HG02678 (cell line): Measurements from ENCODE around the gene RUNX1.

Experiments
- ATAC-seq: cut with Tn5 transposase; IDR thresholded peaks from one replicate; pipeline ENCODE4 v1.9.1; 2021; ENCODE audit warnings: mild to moderate bottlenecking, moderate library complexity; ENCODE audit not compliant: unreplicated experiment

The RUNX1 gene

DNA sequence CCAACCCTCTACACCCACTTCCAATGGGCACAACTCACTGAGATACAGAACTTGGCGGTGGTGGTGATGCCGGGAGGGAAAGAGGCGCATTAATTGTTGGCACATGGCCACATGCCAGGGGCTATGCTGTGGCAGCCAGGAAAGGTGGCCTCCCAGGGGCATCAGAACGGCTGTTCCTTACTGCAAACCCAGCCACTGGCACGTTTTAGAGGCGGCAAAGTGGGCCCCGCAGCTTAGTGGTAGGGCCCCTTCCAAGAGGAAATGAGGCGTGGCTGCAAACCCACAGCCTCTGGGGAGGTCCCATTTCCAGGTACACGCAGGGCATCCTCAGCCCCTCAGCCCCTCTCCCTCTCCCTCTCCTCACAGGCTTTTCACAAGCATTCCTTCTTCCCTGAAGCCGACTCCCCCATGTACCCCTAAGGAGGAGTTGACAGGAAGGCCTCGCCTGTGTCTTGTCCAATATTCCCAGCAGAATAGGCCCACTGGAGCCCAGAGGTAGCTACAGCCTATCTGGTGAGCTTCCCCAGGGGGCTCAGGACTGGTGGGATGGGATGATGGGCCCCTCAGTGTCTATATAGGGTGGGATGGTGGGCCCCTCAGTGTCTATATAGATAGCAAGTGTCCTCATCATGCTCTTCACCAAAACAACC is 214.1 kb downstream of the RUNX1 start:
- ATAC-seq: no peak

DNA sequence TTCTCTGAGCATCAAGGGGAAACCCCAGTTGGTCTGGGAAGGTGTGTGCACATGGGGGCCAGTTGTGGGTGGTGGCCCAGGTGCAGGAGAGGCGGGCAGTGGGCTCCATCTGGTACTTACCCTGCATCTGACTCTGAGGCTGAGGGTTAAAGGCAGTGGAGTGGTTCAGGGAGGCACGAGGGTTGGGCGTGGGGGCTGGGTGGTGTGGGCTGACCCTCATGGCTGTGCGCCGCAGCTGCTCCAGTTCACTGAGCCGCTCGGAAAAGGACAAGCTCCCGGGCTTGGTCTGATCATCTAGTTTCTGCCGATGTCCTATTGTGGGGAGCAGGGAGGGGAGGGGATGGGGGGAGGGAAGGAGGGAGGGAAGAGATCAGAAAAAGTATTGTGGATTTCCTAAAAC is 214.8 kb downstream of the RUNX1 start:
- no peak for ATAC-seq

DNA sequence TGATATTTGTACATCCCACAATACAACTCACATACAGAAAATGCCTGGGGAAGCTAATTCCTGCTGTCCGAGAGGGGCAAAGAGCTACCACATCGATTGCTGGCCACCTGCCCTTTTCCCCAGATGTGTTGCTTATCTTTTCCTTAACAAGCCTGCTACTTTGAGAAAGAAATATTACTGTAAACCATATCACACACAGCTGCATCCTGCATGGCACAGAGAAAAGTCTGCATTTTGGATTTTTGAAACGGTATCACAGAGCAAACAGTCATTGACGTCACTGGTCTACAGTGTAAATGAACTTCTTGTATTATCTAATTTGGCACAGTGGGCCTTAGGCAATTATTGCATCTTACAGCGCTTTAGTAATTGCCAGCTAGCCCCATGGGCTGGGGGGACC is 215.6 kb downstream of the RUNX1 start:
- ATAC-seq: no peak

DNA sequence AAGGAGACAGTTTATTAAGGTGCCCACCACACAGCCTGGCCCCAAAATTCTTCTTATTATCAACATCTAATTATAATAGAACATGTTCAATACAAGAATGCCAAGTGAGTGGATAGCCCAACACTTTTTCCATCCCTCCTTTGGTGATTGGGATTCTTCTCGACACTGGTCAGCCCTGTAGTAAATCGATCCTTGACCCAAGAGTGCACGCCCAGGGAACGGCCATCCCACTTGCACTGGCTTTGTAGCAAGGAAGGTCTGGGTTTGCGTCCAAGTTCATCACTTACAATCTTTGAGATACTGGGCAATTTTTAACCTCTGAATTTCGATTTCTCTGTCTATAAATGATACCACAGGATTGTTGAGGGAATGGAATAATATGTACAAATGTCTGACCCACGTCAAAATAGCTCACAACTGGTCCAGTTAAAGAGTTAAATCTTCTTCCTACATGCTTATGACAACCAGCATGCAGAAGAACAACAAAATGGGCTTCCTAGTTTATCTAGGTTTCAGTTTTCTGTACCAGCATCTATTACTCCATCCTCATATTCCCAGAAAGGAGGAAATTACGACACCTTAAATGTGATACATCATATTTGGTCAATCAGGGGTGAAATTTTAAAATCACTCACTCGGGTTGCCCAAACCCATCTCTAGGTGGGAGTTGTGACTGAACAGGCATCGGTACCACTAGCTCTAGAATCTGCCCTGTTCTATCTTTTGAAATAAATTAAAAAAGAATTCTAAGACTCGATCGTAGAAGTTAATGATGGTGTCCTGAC is 218.5 kb downstream of the RUNX1 start:
- ATAC-seq: no peak

DNA sequence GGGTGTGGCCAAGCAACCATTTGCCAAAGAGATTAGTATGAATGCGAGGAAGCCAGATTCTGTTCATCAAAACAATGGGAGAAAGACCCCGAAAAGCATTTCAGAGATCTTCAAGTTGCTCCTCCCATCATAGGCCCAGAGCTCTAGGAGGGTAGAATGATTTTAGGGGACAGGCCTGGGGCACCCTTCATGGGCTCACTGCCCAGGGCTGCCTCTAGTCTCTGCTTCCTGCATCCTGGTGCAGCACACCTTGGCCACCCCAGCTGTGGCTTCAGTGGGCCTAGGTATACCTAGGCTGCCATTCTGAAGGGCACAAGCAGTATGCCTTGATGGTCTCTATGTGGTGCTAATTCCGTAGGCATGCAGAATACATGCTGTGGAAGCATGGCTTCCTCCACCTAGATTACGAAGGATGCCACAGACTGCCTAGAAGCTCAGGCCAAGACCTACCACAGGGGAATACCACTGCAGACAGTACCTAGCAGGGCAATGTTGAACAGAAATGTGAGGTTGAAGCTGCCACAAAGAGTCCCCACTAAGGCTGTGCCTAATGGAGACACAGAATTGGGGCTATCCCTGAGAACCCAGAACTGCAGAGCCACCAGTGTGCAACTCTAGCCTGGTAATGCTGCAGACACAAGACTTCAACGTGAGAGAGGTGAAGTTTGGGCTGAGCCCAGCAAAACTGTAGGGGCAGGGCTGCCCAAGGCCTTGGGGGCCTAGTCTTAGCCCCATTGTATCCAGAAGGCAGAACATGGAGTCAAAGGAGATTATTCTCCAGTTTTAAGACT is 221.5 kb downstream of the RUNX1 start:
- no peak for ATAC-seq

DNA sequence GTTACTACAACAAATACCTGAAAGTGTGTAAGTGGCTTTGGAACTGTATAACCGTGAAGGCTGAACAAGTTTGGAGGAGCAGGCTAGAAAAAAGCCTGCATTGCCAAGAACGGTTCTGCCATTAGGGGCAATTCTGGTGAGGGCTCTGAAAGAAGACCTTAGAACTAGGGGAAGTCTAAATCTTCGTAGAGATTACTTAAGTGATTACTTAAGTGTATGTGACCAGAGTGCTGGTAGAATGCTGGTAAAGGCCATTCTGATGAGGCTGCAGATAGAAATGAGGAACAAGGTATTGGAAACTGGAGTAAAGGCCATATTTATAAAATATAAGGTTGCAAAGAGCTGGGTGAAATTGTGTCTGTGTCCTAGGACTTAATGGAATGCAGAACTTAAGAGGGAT is 222.3 kb downstream of the RUNX1 start:
- no peak for ATAC-seq

DNA sequence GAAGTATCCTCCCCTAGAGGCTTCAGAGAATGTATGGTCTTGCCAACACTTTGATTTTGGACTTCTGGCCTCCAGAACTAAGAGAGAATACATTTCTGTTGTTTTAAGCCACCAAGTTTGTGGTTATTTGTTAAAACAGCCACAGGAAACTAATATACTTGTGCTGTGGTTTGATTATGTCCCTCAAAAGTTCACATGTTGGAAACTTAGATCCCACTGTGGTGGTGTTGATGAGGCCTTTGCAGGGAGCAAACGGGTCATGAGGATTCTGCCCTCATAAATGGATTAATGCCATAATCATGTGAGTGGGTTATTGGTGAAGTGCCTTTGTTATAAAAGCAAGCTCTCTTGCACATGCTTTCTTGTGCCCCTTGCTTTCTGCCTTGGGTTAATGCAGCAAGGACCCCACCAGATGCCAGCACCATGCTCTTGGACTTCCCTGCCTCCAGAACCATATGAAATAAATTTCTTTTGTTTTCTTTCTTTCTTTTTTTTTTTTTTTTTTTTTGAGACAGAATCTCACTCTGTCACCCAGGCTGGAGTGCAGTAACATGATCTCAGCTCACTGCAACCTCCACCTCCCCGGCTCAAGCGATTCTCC is 223.1 kb downstream of the RUNX1 start:
- no peak for ATAC-seq

DNA sequence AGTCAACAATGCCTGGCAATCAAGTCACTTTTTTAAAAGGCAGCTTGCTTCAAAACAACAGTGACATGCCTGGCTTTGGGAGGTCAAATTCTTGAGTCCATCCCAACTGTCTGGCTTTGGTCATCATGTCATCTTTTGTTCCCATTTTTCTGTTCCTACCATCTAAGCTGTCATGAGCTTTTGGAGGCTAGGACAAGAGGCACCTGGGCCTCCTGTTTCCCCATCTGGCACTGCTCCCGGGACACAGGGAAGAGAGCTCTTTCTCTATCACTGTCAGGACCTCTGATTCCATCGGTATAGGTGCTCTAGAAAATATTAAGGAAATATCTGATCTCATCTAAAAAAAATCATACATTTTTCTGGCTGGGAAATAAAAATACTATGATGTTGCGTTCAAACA is 224.0 kb downstream of the RUNX1 start:
- no peak for ATAC-seq

DNA sequence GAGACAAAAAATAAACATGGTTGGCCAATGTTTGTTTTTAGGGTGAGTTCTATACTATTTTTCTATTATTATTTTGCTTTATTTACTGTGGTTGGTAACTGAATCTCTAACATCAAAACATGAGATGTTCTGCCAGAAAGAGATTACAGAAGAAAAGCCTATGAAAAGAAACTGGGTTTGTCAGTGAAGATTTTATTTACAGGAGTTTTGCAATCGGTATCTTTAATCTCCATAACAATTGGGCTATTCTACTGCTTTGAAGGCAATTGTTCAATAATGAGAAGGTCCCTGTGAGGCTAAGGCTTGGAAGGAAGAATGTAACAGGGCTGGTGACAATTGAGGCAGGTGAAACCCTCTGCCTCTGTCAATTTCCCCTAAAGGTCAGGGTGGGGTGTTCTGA is 224.8 kb downstream of the RUNX1 start:
- no peak for ATAC-seq

DNA sequence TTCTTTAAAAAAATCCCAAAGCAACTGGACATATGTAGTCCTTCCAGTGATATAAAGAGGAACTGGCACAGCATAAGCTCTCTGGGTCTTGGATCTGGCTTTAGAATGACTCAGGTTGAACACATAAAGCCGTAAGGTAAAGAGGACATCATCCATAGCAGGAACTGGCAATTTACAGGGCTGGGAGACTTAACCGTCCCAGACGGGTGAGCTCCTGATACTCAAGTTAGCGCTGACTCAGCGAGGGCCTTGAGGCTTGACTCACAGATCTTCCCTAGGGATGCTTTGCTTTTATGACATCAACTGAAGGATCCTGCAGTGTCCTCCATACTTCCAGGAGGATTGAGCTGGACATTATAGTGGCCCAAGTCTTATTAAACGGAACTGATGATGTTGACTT is 226.2 kb downstream of the RUNX1 start:
- ATAC-seq: no peak

DNA sequence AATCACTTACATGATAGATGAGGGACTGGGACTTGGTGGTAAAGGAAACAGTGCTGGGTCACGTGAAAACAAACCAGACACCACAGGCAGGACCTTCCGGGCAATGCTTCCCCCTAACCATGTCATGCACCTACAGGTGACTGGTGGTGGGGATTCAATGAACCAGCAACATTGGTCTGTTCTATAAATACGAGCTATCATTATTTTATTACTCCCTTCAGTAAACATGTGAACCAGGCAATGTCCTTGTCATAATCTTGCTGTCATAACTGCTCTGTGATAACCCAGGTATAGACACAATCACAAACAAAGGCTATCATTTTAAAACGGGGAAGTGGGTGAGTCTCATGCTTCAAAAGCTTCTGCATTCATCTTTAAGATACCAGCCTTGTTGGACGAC is 226.9 kb downstream of the RUNX1 start:
- ATAC-seq: no peak

DNA sequence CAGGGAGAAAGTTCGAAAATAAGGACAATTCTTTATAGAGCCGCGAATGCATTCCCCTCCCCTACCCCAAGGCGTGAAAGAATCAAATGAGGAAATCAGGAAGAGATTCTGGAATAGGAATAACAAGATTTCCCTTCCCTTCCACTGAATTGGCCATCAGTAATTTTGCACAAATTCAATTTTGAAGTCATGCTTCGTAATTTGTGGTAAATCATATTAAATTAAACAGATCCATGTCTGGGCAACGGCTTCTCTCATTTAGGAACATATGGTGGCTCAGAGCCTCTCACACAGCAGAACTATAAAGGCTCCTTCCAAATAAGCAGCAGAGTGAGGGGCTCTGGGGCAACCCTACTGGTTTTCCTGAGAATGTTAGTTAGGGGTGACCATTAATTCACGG is 227.4 kb downstream of the RUNX1 start:
- no peak for ATAC-seq

DNA sequence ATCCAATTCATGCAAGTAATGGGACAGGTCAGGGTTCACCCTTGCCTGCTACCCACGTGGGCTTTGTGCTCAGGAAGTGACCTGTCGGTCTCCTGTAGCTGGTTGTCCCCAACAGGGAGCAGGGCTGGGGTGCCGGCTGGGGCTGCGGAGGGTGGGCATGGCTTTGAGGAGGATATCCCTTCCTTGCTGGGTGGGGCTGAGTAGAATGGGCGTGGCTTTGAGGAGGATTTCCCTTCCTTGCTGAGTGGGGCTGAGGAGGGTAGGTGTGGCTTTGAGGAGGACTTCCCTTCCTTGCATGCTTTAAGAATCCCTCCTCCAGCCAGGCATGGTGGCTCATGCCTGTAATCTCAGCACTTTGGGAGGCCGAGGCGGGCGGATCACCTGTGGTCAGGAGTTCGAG is 229.1 kb downstream of the RUNX1 start:
- ATAC-seq: no peak

DNA sequence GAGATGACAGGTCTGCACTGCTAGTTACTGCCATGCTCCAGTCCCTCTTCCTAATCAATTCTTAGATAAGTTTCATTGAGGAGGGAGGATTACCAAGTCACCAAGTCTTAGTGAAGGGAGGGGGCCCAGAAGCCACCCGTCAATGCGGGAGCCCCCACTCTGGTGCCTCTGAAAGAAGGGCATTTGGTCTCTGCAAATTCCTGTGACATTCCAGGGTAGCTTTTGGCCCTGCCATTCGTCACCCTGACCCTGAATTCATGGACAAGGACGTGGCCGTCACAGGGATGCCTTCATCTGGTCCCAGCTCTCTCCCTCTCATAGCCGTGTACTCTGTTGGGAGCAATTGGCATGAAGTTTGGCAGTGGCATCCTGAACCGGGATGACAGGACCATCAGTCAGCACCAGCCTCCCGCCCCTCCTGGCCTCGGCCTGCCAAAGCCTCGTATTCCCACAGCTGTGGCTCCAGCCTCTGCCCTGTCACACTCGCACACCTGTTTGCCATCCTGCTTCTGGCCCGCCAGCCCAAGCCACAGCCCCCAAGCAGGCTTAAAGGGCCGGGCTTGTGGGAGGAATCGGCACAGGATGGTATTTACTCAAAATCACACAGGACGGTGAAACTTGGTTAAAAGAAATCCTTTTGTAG is 229.6 kb downstream of the RUNX1 start:
- no peak for ATAC-seq

DNA sequence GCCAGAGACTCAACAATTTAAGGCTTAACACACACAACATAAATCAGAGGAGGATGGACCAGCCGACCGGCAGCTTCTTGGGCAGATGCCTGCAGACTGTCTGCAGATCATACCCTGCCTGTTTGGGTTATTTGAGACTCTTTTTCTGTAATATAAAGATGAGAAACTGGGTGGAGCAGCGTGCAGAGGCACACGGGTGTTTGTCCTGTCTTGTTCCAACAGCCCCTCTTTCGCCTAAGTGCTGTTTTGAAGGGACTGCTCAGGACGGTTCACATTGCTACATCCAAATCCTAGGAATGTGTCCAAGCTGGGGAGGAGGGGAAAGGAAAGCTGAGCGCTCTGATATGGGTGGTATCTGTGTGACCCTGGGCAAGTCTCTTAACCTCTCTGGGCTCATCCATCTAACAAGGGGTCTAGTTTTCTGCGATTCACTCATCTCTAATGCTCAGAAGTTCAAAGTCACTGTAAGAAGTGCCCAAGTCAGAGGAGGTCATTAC is 230.4 kb downstream of the RUNX1 start:
- ATAC-seq: no peak

DNA sequence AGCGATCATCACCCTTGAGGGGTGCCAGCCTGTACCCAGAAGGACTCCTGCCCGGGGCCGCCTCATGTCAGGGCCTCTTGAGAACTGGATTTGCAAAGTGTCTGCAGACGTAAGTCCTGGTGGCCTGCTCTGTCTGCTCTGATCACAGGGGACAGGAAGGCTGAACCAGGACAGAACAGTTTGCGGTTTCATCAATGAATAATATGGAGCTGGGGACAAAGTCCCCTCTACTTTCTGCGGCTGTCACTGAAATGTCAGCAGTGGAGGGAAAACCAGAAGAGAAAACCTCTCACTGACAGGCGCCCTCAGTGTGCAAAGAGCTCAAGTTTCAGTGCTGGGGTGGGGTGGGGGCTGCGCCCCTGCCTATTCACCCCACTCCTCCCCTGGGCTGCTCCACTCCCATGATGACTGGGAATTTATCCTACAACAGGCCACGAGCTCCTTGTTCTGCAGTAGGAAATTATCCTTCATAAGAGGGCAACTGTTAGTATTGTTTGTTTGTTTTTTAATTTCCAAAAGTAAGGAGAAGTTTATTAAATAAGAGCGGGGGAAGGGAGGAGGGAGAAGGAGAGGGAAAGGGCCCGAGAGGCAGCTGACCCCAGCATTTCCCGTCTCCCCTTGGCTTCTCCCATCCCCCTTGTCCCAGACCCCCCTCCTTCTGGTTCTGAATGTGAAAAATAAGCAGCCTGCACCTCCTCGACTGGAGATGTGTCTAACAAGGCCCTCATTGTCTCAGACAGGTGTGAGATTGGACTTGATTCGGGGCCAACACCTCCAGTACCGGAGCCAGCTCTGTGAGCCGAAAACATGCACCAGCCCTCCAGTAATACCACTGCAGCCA is 231.1 kb downstream of the RUNX1 start:
- no peak for ATAC-seq

DNA sequence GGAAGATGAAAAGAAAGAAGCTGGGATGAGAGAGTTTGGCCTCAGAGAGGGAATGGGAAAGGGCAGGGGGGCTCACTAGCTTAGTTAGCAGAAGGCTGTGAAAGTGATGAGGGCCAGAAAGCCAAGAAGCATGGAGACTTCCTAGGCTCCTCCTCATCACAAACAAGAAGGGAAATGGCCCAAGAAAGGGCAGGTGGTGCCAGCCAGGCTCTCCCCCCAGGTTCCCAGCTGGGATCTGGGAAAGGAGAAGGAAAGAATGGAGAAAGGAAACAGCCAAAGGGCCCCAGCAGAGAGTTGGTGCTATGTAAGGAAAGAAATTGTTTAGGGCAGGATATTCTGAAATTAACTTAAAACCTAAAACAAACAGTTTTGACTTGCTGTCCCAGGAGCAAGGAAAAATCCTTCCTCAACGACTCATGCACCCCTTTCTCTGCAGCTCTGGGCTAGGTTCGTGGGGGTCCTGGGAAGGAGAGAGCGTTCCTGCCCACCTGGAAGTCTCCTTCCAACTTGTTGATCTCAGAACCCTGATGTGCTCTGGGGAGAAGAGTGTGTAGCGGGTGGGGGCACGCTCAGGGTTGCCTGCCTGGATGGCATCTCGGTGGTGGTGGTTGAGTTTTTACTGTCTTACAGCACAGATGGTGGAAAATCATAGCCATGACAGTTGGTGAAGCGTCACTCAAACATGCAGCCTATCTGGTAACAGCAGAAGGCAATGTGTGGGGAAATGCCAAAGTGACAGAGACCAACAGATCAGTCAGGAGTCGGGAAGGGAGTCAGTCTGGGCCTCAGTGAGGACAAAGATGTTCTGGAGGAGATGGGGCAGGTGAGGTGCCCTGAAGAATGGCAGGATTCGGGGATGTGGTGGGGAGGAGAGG is 233.0 kb downstream of the RUNX1 start:
- ATAC-seq: no peak

DNA sequence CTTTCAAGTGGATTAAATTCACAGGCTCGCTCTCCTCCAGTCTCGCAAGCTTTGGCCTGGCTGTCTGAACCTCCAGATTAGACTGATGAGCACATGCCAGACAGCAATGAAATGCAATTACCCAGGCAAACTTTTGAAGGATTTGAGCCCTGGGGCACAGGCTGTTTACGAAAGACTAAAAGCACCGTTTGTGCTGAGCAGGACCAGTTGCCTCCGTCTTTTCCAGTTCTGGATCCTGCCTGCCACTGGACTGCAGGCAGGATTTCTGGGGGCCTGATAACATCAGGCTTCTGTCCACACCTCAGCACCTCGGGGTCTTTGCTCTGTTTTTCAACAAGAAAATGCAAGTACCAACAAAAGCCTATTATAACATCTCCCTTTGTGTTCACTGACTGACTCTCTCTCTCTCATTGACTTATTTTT is 234.6 kb downstream of the RUNX1 start:
- no peak for ATAC-seq
